Neuron (in vitro differentiated cells): Measurements from ENCODE around the gene FLRT1.
A peak's percentile ranks its signal among the peaks of the same experiment; 100 is the strongest.
"Not testable (repeated sequence)": the region's sequence is repeated elsewhere in the genome, so short reads cannot be mapped to it uniquely, and the experiment has no call there.

Source experiments
- H2AFZ ChIP-seq: one replicate; pipeline ENCODE4 v1.6.1; 2013; ENCODE audit warnings: low read depth, mild to moderate bottlenecking, inconsistent platforms, low read length, moderate library complexity
- H3K27me3 ChIP-seq: one replicate; pipeline ENCODE4 v1.6.1; 2013; ENCODE audit warnings: low read length; ENCODE audit not compliant: insufficient read depth
- H3K36me3 ChIP-seq: one replicate; pipeline ENCODE4 v1.6.1; 2013; ENCODE audit warnings: low read length; ENCODE audit not compliant: insufficient read depth
- H3K4me1 ChIP-seq: one replicate; pipeline ENCODE4 v1.6.1; 2013; ENCODE audit warnings: low read length; ENCODE audit not compliant: insufficient read depth
- H3K4me3 ChIP-seq: 2 replicates; pipeline ENCODE4 v1.5.1; 2013; ENCODE audit warnings: mild to moderate bottlenecking, low read length, moderate library complexity
- H3K9me3 ChIP-seq: one replicate; pipeline ENCODE4 v1.6.1; 2013; ENCODE audit warnings: low read length

The FLRT1 gene

GRCh38 chr11:64037027-64037634, 1.4 kb downstream of the FLRT1 start:
- Histone ChIP-seq H3K36me3 (no peaks in the 10 kb centered on the region), H3K4me3 (peak overlapping the region; percentile 40), H2AFZ (no peak overlapping the region), H3K27me3 (peaks cover 30% of the 10 kb centered on the region), H3K4me1 (peaks cover 42% of the 10 kb centered on the region), H3K9me3 (no peaks in the 10 kb centered on the region)

GRCh38 chr11:64038500-64038899, 2.8 kb downstream of the FLRT1 start:
- no peaks in the 10 kb centered on the region for H3K36me3 ChIP-seq
- no peak overlapping the region for H2AFZ ChIP-seq
- H3K9me3 ChIP-seq: no peaks in the 10 kb centered on the region
- H3K4me1 ChIP-seq: peaks cover 40% of the 10 kb centered on the region
- no peak overlapping the region for H3K4me3 ChIP-seq
- H3K27me3 ChIP-seq: peaks cover 30% of the 10 kb centered on the region

DNA sequence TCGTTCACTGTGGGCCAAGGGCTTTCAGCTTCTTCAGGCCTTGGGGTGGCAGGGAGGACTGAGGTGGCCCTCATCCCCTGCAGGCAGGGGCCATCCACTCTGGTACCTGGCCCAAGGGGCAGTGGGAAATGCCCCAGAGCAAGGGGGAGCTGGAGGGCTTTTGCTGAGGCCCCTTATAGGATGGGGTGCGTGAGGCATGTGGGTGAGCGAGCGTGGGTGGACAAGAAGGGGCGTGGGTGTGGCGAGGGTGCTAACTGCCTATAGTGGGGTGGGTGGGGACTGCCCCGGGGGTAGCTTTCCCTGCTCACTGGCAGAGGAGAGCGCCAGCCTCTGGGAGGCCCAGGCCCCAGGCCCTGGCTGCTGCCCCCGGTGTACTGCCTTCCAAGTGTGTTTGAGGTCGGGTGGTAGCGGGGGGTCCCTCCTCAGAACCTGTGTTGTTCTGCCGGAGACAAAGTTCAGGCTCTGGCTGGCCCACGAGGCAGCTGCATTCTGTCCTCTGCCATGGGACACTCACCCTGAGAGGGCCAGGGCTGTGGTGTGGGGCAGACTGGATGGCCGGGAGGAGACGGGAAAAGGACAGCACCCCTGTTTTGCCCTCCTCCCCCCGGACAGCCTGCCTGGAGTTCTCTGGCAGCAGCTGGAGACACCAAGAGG, 3.4 kb downstream of the FLRT1 start:
- no peak overlapping the region for H3K4me3 ChIP-seq
- peaks cover 30% of the 10 kb centered on the region for H3K27me3 ChIP-seq
- H2AFZ ChIP-seq: no peak overlapping the region
- H3K4me1 ChIP-seq: peaks cover 40% of the 10 kb centered on the region
- H3K9me3 ChIP-seq: no peaks in the 10 kb centered on the region
- no peaks in the 10 kb centered on the region for H3K36me3 ChIP-seq

DNA sequence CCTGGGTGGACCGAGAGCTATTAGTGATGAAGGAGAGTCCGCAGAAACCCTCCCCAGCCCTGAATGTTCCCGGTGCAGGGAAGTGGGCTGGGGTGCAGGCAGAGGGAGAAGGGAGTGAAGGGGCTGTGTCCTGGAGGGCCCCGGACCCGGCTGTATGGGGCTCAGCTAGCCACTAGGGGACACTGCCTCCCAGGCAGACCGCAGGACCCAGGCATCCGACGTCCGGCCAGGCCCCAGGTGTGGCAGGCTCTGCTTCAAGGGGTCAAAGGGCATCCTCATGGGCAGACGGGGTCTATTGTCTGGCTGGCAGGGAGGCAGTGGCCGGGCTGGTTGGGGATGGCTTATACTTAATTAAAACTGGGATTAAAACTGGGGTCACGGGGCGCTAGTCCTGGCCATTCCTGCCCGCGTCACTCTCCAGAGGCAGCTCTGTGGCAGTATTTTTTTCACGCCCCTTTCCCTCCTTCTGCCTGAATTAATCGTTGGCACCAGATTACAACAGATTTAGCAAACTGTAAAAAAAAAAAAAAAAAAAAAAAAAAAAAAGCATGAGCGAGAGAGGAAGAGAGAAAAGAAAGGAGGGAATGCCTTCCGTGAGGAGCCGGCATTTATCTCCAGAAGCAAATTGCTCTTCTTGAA, 5.1 kb downstream of the FLRT1 start:
- Histone ChIP-seq H3K4me3 (no peak overlapping the region), H3K9me3 (no peaks in the 10 kb centered on the region), H3K36me3 (no peaks in the 10 kb centered on the region), H3K27me3 (peaks cover 24% of the 10 kb centered on the region), H2AFZ (no peak overlapping the region), H3K4me1 (peaks cover 30% of the 10 kb centered on the region)

DNA sequence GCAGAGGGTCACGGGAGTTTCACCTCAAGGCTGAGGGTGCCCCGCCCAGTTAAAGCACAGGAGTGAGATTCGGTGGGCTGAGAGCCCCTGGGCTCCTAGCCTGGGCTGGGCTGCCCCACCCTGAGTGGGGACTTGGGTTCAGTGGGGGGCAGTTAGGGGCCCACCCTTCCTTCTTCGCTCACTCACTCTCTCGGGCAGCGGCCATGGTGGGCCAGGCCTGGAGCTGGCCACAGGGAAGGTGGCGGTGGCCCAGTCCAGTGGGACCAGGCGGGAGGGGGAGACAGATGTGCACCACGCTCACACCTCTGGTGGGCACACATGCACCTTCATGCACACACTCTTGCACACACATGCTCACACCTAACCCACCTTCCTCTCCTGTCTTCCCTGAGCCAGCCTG, 6.1 kb downstream of the FLRT1 start:
- Histone ChIP-seq H3K27me3 (peaks cover 23% of the 10 kb centered on the region), H3K4me3 (no peak overlapping the region), H3K4me1 (peaks cover 23% of the 10 kb centered on the region), H2AFZ (no peak overlapping the region), H3K36me3 (no peaks in the 10 kb centered on the region), H3K9me3 (no peaks in the 10 kb centered on the region)

DNA sequence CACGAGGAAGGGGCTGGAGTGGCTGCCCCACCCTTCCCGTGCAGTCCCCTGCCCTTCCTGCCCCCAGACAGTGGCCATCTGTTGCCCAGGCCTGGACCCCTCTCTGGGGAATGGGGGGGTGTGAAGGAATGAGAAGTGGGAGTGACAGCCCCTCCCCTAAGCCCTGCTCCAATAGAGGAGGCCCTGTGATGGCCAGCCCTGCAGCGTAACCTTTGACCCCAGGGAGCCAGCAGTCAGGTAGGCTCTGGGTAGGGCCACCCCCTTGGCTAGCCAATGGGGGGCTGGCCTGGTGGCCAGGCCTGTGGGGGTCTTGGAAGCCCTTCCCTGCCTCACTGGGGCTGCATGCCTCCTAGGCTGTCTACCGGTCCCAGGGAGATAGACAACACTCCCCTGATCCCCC, 6.6 kb downstream of the FLRT1 start:
- H3K4me1 ChIP-seq: peaks cover 22% of the 10 kb centered on the region
- no peaks in the 10 kb centered on the region for H3K9me3 ChIP-seq
- no peak overlapping the region for H3K4me3 ChIP-seq
- no peak overlapping the region for H2AFZ ChIP-seq
- H3K27me3 ChIP-seq: peaks cover 19% of the 10 kb centered on the region
- no peaks in the 10 kb centered on the region for H3K36me3 ChIP-seq

DNA sequence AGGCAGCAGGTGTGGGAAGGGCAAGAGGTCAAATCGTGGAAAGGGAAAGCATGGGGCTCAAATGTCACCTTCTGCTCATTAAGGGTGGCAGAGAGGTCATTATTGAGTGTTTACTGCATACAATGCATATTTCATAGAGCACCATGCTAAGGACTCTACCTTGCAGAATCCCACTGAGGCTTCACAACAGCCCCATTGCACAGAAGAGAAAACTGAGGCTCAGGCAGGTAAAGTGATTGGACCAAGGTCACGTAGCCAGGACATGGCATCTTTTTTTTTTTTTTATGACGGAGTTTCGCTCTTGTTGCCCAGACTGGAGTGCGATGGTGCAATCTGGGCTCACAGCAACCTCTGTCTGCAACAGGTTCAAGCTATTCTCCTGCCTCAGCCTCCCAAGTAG, 7.8 kb downstream of the FLRT1 start:
- Histone ChIP-seq H3K27me3 (peaks cover 7% of the 10 kb centered on the region), H3K36me3 (no peaks in the 10 kb centered on the region), H2AFZ (no peak overlapping the region), H3K9me3 (no peaks in the 10 kb centered on the region), H3K4me3 (no peak overlapping the region), H3K4me1 (peaks cover 29% of the 10 kb centered on the region)

- Histone ChIP-seq H3K4me1 (peaks cover 29% of the 10 kb centered on the region), H2AFZ (no peak overlapping the region), H3K27me3 (no peaks in the 10 kb centered on the region), H3K36me3 (no peaks in the 10 kb centered on the region), H3K4me3 (no peak overlapping the region), H3K9me3 (no peaks in the 10 kb centered on the region)
These were observed 9.1 kb downstream of the FLRT1 start for GRCh38 chr11:64044730-64045393.

- Histone ChIP-seq H3K27me3 (no peaks in the 10 kb centered on the region), H3K4me1 (peaks cover 29% of the 10 kb centered on the region), H3K4me3 (no peak overlapping the region), H2AFZ (no peak overlapping the region), H3K9me3 (no peaks in the 10 kb centered on the region), H3K36me3 (no peaks in the 10 kb centered on the region)
These were observed 10.0 kb downstream of the FLRT1 start for GRCh38 chr11:64045700-64046099.

DNA sequence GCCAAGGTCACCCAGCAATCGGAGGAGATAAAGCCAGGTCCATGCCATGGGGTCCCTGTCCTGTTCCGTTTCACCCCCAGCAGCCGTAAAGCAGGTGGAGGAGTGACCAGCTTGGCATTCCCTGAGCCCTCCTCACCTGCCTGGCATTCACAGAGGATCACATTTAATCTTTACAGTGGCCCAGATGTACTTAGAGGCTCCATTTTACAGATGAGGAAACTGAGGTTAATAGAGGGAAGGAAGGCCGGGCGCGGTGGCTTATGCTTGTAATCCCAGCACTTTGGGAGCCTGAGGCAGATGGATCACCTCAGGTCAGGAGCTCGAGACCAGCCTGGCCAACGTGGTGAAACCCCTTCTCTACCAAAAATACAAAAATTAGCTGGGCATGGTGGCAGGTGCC, 11.6 kb downstream of the FLRT1 start:
- not testable (repeated sequence) for H3K4me3 ChIP-seq, H2AFZ ChIP-seq, H3K27me3 ChIP-seq, H3K9me3 ChIP-seq, H3K36me3 ChIP-seq
- H3K4me1 ChIP-seq: peaks cover 14% of the 10 kb centered on the region

GRCh38 chr11:64048042-64048854, 12.5 kb downstream of the FLRT1 start:
- Histone ChIP-seq H3K27me3 (no peaks in the 10 kb centered on the region), H2AFZ (no peak overlapping the region), H3K4me1 (peaks cover 15% of the 10 kb centered on the region), H3K36me3 (no peaks in the 10 kb centered on the region), H3K4me3 (no peak overlapping the region), H3K9me3 (no peaks in the 10 kb centered on the region)

- Histone ChIP-seq H2AFZ (no peak overlapping the region), H3K4me1 (peaks cover 23% of the 10 kb centered on the region), H3K4me3 (no peak overlapping the region), H3K9me3 (no peaks in the 10 kb centered on the region), H3K27me3 (peaks cover under 1% of the 10 kb centered on the region), H3K36me3 (no peaks in the 10 kb centered on the region)
These were observed 13.8 kb downstream of the FLRT1 start for GRCh38 chr11:64049509-64049908.

DNA sequence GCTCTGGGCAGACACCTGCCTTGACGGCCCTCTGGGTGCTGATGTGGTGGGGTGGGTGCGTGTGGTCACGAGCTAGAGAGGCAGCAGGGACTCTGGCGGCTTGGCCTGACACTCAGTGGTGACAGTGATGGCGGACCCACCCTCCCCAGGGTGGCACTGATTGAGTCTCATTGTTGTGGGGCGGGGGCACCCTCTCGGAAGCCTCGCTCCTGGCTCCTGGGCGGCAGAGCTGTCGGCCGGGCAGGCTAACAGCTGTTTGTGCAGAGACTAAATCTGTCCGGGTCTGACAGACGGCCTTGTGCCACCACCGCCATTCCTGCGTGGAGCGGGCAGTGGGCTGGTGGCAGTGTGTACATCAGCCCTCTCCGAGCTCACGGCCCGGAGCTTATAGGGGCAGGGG, 15.6 kb downstream of the FLRT1 start:
- Histone ChIP-seq H3K4me3 (no peak overlapping the region), H3K4me1 (peaks cover 23% of the 10 kb centered on the region), H3K9me3 (no peaks in the 10 kb centered on the region), H2AFZ (no peak overlapping the region), H3K27me3 (peaks cover 2% of the 10 kb centered on the region), H3K36me3 (no peaks in the 10 kb centered on the region)
